Measurements from ENCODE around the gene SLC25A11. TPM values are rescaled to one million over a fixed set of nuclear protein-coding genes. Genes with fewer than 3 reads are reported as not detected.

Gene SLC25A11
- total RNA-seq, 1 experiment from 2014 or later = 65.9 TPM

- POLR2A ChIA-PET = no interaction called here
- H3K4me3 ChIP-seq (ENCODE audit: low read depth in 2 of 2, low read length in 2 of 2) = no peak overlapping the region
- BruUV-seq (replicated peaks) = no TSS peak
- H3K27me3 ChIP-seq (ENCODE audit: control insufficient read depth, insufficient read depth, low read length) = no peaks in the 10 kb centered on the region
- in situ Hi-C loops (cut with HindIII; ENCODE audit: low pct_unique_long_range_greater_than_20kb, low sequenced_read_pairs) (no loop called here), intact Hi-C loops (cut with micrococcal nuclease; ENCODE audit: unreplicated experiment) (no loop called here)
- ATAC-seq (no peak), DNase-seq (ENCODE audit: low read depth, low spot score) (no peak)
- no peak overlapping the region for H3K27ac ChIP-seq (ENCODE audit: low read length)
- CTCF ChIA-PET = no interaction called here
- H3K9me3 ChIP-seq (ENCODE audit: control insufficient read depth, insufficient read depth, low read depth, low read length) = no peaks in the 10 kb centered on the region
- TF ChIP-seq POLR2AphosphoS5 (IDR thresholded peaks at IDR 0.05; ENCODE audit: low read depth, low read length) (no peak), CTCF (IDR thresholded peaks at IDR 0.05) (no peak), TCF7L2 (IDR thresholded peaks at IDR 0.05; ENCODE audit: low read depth, low read length) (no peak), REST (IDR thresholded peaks at IDR 0.05; ENCODE audit: insufficient read depth in 1 of 2, low read depth in 2 of 2, low read length in 1 of 2) (no peak), SIN3A (IDR thresholded peaks at IDR 0.05; ENCODE audit: borderline replicate concordance, insufficient read depth, low read depth, low read length) (no peak)
- no peaks in the 10 kb centered on the region; the same call in 1 of the 2 replicates for H3K4me1 ChIP-seq (ENCODE audit: control insufficient read depth, insufficient read depth, low read length)
- H3K36me3 ChIP-seq (ENCODE audit: control insufficient read depth, insufficient read depth, low read length) = no peaks in the 10 kb centered on the region
These were observed 41.5 kb downstream of the SLC25A11 start for GRCh38 chr17:4898351-4898750.

- Histone ChIP-seq H3K27me3 (ENCODE audit: control insufficient read depth, insufficient read depth, low read length) (no peaks in the 10 kb centered on the region), H3K36me3 (ENCODE audit: control insufficient read depth, insufficient read depth, low read length) (no peaks in the 10 kb centered on the region), H3K27ac (ENCODE audit: low read length) (no peak overlapping the region), H3K4me3 (ENCODE audit: low read depth in 2 of 2, low read length in 2 of 2) (no peak overlapping the region), H3K9me3 (ENCODE audit: control insufficient read depth, insufficient read depth, low read depth, low read length) (no peaks in the 10 kb centered on the region), H3K4me1 (ENCODE audit: control insufficient read depth, insufficient read depth, low read length) (no peaks in the 10 kb centered on the region; the same call in 1 of the 2 replicates)
- ATAC-seq (no peak), DNase-seq (ENCODE audit: low read depth, low spot score) (no peak)
- ChIA-PET POLR2A (no interaction called here), CTCF (no interaction called here)
- in situ Hi-C loops (cut with HindIII; ENCODE audit: low pct_unique_long_range_greater_than_20kb, low sequenced_read_pairs) (no loop called here), intact Hi-C loops (cut with micrococcal nuclease; ENCODE audit: unreplicated experiment) (no loop called here)
- BruUV-seq (replicated peaks) = no TSS peak
- TF ChIP-seq SIN3A (IDR thresholded peaks at IDR 0.05; ENCODE audit: borderline replicate concordance, insufficient read depth, low read depth, low read length) = no peak
- no peak for TF ChIP-seq REST (IDR thresholded peaks at IDR 0.05; ENCODE audit: insufficient read depth in 1 of 2, low read depth in 2 of 2, low read length in 1 of 2)
- no peak for TF ChIP-seq CTCF (IDR thresholded peaks at IDR 0.05)
- TF ChIP-seq POLR2AphosphoS5 (IDR thresholded peaks at IDR 0.05; ENCODE audit: low read depth, low read length) = no peak
- no peak for TF ChIP-seq TCF7L2 (IDR thresholded peaks at IDR 0.05; ENCODE audit: low read depth, low read length)
These were observed 42.1 kb downstream of the SLC25A11 start for GRCh38 chr17:4897785-4898184.
